HG03025 (cell line): ENCODE results near the gene GPR15.

Experiments used
- ATAC-seq: cut with Tn5 transposase; IDR thresholded peaks from one replicate; pipeline ENCODE4 v1.9.1; 2021; ENCODE audit warnings: mild to moderate bottlenecking, moderate library complexity; ENCODE audit not compliant: unreplicated experiment, low FRiP score

The GPR15 gene

GRCh38 chr3:98582042-98582441 is 50.3 kb downstream of the GPR15 start:
- no peak for ATAC-seq

GRCh38 chr3:98583766-98584165 is 52.0 kb downstream of the GPR15 start:
- ATAC-seq, result no peak
